NCI-H526 (cell line): Measurements from ENCODE around the gene GPR158.
"Not testable (repeated sequence)": the region's sequence is repeated elsewhere in the genome, so short reads cannot be mapped to it uniquely, and the experiment has no call there.

Experiments
- DNase-seq, 2 experiments: peaks; one replicate each; lab custom pipeline; 2025; lab: John Stamatoyannopoulos, UW

GPR158 gene, protein sequence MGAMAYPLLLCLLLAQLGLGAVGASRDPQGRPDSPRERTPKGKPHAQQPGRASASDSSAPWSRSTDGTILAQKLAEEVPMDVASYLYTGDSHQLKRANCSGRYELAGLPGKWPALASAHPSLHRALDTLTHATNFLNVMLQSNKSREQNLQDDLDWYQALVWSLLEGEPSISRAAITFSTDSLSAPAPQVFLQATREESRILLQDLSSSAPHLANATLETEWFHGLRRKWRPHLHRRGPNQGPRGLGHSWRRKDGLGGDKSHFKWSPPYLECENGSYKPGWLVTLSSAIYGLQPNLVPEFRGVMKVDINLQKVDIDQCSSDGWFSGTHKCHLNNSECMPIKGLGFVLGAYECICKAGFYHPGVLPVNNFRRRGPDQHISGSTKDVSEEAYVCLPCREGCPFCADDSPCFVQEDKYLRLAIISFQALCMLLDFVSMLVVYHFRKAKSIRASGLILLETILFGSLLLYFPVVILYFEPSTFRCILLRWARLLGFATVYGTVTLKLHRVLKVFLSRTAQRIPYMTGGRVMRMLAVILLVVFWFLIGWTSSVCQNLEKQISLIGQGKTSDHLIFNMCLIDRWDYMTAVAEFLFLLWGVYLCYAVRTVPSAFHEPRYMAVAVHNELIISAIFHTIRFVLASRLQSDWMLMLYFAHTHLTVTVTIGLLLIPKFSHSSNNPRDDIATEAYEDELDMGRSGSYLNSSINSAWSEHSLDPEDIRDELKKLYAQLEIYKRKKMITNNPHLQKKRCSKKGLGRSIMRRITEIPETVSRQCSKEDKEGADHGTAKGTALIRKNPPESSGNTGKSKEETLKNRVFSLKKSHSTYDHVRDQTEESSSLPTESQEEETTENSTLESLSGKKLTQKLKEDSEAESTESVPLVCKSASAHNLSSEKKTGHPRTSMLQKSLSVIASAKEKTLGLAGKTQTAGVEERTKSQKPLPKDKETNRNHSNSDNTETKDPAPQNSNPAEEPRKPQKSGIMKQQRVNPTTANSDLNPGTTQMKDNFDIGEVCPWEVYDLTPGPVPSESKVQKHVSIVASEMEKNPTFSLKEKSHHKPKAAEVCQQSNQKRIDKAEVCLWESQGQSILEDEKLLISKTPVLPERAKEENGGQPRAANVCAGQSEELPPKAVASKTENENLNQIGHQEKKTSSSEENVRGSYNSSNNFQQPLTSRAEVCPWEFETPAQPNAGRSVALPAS (N-terminal part only)

DNA sequence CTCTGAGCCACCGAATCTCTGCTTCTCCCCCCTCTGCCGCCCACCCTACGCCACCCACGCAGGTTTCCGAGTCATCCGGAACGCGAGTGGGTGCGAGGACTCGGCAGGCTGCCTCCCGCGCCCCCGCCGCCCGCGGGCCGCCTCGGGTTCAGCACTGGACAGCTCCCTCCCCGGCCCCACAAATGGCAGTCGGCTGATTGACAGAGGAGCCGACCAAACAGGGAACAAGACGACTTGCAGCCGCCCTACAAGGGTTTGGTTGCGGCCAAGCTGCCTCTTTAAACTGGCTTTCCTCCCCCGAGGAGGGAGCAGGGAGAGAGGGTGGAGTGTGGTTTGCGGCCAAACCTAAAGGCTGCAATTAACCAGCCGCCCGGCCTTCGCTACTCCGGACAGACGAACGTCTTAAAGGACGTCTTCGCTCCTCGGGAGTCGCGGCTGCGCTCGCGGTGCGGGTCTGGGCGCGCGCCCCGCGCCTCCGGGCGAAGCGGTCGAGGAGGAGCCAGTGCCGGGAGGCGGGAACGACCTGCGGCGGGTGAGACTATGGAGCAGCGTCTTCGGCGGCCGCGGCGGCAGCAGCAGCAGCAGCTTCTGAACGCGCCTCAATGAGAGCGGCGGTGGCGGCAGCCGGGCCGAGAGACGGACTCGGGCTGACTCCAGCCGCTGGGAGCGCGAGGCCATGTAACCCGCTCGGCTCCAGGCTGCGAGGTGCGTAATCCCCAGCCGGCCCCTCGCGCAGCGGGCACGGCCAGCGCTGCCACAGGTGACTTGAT, at the start of gene GPR158:
GPR158 (plus strand) TSS at position 541 of the 770 bp plus-strand sequence. CDS start 420 bp downstream, outside the sequence.
- peak; percentile 71 to 84 for DNase-seq

DNA sequence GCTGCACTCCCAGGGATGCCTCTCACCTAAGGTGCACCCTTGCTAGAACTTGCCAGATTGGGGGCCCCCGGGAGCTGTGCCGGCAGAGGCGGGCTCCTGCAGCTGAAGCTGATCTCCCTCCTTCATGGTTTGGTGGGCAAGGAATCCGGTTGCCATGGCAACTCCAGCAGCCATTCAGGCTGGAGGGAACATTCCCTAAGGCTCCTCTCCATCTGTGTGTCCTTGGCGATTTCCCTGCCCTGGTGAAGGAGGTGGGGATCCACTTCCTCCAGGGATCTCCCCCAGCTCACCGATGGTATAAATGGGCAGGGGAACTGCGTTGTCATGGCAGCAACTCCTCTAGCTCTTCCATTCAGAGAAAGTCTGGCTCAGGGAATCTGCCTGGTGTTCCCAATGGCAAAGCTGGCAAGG, 49.6 kb upstream of the GPR158 start:
- DNase-seq, result peak in 1 of 2 experiments; percentile 5

DNA sequence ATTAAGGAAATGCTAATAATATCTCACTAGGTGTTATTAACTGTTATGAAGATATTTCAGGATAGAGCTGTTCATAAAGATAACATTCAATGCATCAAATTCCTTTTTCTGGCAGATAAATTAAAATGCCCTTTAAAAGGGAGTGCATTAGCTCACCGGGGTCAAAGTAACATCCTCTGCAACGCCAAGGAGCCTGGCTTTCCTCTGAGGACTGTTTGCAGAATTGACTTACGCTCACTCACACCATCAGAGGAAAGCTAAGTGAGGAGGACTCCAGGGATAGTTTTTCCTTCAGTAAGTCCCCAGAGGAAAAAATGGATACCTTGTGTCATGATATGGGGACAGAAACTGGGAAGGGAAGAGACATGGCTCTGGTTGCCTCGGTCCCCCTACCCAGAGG, 45.2 kb upstream of the GPR158 start:
- DNase-seq, result no peak

DNA sequence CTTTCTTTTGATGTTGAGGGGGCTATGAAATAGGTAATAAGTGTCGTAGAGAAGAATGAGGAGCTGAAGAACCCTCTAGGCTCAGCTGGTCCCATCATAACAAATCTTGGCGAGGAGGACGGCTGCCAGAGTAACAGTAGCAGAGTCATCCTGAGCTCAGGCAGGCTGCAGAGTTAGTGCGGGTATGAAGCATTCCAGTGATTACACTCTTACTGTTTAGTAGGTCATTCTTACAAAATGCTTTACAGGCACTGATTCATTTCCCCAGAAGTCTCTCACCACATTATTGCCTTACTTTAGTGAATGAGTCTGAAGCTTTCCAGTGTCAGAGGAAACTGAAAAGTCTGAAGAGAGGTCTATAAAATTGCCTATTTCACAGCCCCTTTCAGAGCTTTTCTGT, 43.9 kb upstream of the GPR158 start:
- DNase-seq, result no peak

DNA sequence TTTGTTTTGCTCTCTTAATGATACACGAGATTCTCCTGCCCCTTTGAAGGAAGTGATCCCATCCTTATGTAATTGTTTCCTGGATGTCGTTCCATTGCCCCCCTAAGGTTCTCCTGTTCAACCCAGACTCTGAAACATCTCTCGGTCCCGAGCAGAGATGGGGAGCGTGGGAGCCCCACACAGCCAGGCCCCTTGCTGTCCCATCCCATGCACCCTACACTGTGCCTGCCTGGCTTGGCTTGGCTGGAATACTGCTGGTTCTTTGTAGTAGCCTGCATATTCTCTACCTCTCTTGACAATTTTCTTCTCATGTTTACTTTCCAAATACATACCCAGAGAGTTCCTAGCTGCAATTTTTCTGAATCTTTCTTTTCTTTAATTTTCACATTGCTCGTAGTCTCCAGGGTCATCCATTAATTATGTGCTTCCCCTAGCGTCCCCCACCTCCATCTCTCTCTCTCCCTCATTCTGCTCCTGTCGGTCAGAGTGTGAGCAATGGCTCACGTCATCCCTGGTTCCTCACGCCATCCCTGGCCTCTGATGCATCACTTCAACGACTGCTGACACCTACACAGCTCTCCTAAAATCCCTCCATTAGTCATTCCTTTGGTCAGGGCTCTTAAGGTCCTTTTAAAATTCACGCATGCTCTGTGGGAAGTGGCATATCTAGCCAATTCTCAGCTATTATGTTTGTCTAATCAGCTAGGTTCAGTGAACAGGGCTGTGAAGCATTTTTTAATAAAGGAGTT, 32.5 kb upstream of the GPR158 start:
- DNase-seq, result no peak

DNA sequence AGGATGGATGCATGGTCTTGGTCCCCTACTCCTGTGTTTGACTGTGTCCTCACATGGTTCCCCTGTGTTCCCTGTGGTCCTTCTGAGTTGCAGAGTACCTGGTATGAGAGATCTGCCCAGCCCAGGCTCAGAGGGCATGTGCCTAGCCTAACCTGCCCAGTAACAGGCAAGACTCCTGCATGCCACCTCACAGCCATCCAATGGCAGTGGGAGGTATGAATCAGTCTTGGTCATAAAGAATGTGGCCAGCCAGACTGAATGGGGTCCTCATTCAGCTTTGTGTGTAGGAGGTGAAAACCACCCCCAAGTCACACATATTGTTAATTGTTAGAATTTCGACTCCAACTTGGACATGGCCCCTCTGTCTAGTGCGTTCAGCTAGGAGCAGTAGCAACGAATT, 17.2 kb upstream of the GPR158 start:
- DNase-seq, result no peak

DNA sequence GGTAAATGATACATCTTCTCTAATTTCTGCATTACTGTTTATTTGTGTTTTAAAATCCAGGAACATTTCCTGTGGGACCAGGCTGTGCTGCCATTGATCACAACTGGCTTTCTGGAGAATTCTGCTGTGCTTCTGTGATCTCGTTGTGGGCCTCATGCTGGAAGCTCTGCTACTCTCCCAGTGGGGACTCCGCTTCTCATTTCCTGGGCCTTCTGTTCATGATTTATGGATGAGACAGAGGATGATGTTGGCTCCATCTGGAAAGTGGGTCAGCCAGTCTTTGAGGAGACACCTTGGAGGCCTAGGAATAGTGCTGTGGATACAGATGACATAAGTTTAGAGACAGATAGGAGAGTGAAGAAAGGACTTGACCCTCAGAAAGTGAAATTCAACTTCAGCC, 15.2 kb upstream of the GPR158 start:
- no peak for DNase-seq

DNA sequence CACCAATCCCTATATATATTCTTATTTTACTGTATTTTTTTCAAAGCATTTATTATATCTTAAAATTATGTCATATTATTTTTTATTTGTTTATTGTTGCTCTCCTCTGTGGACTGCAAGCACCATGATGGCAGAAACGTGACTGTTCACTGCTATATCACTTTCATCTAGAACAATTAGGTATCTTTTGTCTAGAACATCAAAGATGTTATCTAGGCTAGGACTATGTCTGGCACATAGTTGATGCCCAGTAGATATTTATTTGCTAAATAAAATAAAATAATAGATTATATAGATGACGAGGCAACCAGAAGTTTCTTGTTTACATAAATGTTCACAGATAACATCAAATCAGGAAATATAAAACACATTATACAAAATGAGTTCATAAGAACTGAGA, 12.4 kb upstream of the GPR158 start:
- no peak for DNase-seq

DNA sequence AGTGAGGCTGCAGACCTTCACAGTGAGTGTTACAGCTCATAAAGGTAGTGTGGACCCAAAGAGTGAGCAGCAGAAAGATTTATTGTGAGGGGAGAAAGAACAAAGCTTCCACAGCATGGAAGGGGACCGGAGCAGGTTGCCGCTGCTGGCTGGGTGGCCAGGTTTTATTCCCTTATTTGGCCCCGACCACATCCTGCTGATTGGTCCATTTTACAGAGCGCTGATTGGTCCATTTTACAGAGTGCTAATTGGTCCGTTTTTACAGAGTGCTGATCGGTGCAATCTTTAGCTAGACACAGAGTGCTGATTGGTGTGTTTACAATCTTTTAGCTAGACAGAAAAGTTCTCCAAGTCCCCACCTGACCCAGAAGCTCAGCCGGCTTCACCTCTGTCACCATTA, 11.3 kb upstream of the GPR158 start:
- DNase-seq, result not testable (repeated sequence)

DNA sequence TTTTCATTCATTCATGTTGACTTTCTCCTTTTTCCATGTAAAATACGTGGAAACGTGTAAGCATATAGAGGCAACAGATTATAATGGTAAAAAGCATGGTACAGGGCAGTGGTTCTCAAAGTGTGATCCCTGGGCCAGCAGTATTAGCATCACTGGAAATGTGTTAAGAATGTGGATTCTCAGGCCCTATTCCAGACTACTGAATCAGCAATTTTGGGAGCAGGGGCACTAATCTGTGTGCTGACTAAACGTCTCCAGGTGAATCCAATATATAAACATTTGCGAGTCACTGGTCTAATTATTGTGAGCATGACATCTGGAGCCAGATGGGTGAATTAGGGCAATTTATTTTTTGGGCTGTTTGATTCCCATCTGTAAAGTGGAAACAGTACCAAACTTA, 5.1 kb upstream of the GPR158 start:
- DNase-seq, result no peak

DNA sequence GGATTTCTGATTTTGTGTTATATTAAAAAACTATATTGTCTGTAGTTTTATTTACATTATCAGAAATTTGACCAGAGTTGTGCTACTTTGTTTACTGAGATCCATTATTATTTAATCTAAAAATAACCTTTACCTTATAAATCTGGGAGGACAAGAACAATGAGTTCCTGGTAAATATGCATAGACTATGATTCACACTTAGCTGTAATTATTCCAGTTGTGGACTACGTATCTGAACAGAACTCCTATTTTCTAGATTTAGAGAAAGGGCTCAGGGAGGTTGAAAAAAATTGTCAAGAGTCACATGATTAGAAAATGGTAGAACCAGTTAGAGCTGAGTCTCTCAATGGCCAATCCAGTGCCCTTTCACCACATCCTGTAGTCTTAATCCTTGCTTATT, 4.2 kb upstream of the GPR158 start:
- DNase-seq, result no peak

DNA sequence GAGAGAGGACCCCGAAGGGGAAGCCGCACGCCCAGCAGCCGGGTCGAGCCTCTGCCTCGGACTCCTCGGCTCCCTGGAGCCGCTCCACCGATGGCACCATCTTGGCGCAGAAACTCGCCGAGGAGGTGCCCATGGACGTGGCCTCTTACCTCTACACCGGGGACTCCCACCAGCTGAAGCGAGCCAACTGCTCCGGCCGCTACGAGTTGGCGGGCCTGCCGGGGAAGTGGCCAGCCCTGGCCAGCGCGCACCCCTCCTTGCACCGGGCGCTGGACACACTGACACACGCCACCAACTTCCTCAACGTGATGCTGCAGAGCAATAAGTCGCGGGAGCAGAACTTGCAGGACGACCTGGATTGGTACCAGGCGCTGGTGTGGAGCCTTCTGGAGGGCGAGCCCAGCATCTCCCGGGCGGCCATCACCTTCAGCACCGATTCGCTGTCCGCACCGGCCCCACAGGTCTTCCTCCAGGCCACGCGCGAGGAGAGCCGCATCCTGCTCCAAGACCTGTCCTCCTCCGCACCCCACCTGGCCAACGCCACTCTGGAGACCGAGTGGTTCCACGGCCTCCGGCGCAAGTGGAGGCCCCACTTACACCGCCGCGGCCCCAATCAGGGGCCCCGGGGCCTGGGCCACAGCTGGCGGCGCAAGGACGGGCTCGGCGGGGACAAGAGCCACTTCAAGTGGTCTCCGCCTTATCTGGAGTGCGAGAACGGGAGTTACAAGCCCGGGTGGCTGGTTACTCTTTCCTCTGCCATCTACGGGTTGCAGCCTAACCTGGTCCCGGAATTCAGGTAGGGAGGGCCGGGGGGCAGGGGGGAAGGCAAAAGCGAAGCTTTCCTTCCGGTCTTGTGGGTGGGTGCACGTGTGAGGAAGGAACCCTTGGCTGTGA, 973 bp downstream of the GPR158 start:
- peak; percentile 14 to 66 for DNase-seq

DNA sequence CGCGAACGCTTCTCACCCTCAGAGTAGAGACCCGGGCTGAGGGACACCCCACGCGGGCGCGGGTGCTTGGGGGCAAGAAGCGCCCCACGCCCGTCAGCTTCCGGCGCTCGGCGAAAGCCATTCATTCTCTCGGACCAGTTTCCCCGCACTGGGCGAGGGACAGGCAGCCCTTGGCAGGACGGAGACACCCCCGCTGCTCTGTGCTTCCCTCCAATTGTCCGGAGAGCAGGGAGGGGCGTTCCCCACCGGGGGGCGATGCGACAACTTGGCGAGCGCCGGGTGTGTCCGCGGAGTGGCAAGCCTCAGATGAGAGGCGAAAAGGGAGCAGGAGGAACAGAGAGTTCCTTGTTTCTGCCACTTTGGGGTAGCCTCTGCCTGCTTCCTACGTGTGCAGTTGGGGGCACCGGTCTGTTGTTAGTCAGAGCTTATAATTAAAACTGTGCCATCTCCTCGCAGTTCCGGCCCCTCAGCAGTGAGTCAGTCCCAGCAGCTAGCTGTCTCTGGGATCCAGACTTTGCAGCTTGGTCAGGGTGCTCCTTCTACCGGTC, 1.7 kb downstream of the GPR158 start:
- peak in 1 of 2 experiments; percentile 66 for DNase-seq

DNA sequence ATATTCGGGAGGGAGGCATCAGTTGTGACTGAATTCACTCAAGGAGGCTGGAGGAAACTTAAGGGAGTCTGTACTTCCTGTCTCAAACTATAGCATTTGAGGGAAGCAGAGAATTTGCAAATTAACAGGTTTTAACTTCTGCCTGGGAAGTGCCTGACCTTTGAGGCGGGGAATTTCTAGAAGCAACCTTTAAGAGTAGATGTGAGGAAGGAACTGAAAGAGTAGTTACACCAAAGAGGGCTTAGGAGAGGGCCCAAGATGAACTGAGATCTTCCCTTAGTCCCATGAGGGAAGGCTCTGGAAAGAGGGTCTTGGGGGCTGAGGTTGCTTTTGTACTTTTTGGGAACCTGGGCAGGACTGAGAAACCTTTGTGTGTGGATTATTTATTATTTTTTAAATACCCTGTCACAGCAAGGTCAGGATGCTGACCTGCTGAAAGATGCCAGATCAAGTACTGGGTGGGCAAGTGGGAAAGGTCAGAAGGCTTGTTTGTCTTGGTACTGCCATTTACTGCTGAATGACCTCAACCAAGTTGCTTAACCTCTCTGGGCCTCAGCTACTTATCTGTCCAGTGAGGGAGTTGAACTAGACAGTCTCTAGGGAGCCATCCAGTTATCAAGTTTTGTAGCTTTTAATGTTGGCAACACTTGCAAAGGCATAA, 2.4 kb downstream of the GPR158 start:
- DNase-seq, result no peak

DNA sequence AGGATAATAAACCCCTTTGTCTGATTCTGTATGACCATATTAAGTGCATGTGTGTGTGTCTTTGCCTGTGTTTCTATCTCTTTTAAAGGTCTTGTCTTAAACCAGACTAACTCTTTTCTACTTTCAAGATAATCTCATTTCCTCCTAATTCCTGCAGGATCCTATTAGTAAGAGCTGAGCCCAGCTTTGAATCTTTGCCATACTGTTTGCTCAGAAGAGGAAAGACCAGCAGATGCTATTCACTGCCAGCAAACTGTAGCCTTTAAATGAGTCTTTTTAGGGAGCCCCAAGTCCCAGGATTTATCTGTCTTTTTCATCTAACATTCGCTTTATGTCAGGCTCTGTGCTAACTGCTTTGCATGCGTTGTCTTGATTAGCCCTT, 2.9 kb downstream of the GPR158 start:
- DNase-seq, result no peak

DNA sequence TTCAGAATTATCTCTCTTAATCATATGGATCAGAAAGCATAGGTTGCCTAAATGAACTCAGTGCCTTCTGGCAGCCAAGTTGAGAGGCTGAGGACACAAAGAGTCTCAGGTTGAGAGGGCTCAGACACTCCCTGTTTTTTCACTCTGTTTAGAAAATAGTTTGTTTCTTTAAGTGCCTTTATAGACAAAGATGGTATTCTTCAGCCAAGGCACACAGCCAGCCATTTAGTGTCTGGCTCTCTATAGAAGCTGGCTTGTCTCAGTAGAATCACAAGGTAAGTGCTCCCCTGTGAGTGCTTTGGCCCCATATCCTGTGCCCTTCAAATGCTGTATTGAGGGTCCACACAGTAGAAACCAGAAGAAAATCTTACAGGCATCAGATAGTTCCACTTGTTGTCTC, 3.6 kb downstream of the GPR158 start:
- DNase-seq, result no peak

DNA sequence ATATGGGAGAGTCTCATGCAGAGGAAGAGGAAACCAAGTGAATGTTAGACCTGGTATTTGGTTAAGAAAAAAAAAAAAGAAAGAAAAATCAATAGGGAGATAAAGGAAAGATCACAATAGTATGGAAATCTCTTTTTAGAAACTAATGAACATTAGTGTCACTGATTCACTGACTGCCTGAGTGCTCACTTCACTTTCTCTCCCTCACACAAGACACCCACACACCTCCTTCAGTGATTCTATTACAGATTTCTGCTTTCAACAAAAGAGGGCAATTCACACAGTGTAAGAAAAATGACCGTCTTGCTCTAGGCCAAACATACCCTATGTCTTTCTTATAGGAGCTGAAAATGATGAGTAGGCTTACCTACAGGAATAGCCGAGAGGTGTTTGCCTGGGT, 6.0 kb downstream of the GPR158 start:
- no peak for DNase-seq

DNA sequence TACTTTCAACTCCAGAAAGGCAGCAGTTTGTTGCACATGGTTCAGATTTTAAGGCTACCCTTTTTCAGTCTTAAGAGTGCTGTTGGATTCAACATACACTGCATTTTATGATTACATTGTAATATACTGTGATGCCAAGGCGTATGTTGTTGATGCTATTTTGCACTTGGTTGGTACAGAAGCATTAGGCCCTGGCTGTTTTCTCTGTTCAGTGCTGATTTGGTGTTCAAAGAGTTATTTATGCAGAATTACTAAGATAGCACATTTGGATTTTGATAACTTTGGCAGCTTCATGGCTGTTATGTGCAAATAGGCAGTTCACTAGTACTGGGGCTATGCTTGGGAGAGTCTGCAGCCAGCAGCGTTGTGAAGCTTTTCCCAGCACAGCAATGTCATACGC, 7.8 kb downstream of the GPR158 start:
- no peak for DNase-seq
